GM12865 (cell line): ENCODE measurements around the gene KLRG1.
A peak's percentile ranks its signal among the peaks of the same experiment; 100 is the strongest.

Source experiments
- DNase-seq: peaks from one replicate; pipeline ENCODE4 v3.0.0; 2010; ENCODE audit warnings: low read depth
- H3K4me3 ChIP-seq: 2 replicates; pipeline ENCODE4 v1.5.1; 2011; ENCODE audit warnings: mild to moderate bottlenecking, low read depth, low read length, control low read depth
- CTCF ChIP-seq: IDR thresholded peaks from 2 replicates; pipeline ENCODE4 v1.5.1; 2011; ENCODE audit warnings: low read length, control low read depth, low read depth, inconsistent platforms; ENCODE audit not compliant: insufficient read depth; ENCODE audit errors: missing control alignments

Gene KLRG1

GRCh38 chr12:9027161-9028059 is 38.1 kb downstream of the KLRG1 start:
- DNase-seq, result no peak
- TF ChIP-seq CTCF, result no peak
- no peak overlapping the region for H3K4me3 ChIP-seq

GRCh38 chr12:9030776-9031175 is 41.4 kb downstream of the KLRG1 start:
- TF ChIP-seq CTCF, result no peak
- H3K4me3 ChIP-seq, result no peak overlapping the region
- DNase-seq, result no peak

GRCh38 chr12:9032202-9032964 is 43.0 kb downstream of the KLRG1 start:
- H3K4me3 ChIP-seq, result no peak overlapping the region
- no peak for TF ChIP-seq CTCF
- peak; percentile 18 for DNase-seq

- DNase-seq, result no peak
- no peak overlapping the region for H3K4me3 ChIP-seq
- TF ChIP-seq CTCF, result no peak
These were observed 44.0 kb downstream of the KLRG1 start for GRCh38 chr12:9033265-9033887.

GRCh38 chr12:9034095-9034494 is 44.7 kb downstream of the KLRG1 start:
- H3K4me3 ChIP-seq, result no peak overlapping the region
- no peak for TF ChIP-seq CTCF
- DNase-seq, result no peak

- H3K4me3 ChIP-seq, result no peak overlapping the region
- no peak for TF ChIP-seq CTCF
- no peak for DNase-seq
These were observed 46.9 kb downstream of the KLRG1 start for GRCh38 chr12:9036227-9036626.
